ENCODE results near the gene GBGT1.

Gene GBGT1

GRCh38 chr9:133130685-133131244 lies 32.9 kb downstream of the GBGT1 start:
- no peaks in the 10 kb centered on the region for H3K27me3 ChIP-seq (ENCODE audit: insufficient read depth, low read length)
- H2AFZ ChIP-seq (ENCODE audit: low read depth, low read length): no peak overlapping the region
- H3K4me1 ChIP-seq (ENCODE audit: insufficient read depth, low read length): peaks cover 24% of the 10 kb centered on the region
- no peak overlapping the region for H3K4me3 ChIP-seq (ENCODE audit: low read length)
- H3K36me3 ChIP-seq (ENCODE audit: insufficient read depth, low read length): no peaks in the 10 kb centered on the region
- no peaks in the 10 kb centered on the region for H3K9me3 ChIP-seq (ENCODE audit: low read length)

- no peak overlapping the region for H3K4me3 ChIP-seq (ENCODE audit: low read length)
- no peaks in the 10 kb centered on the region for H3K27me3 ChIP-seq (ENCODE audit: insufficient read depth, low read length)
- no peaks in the 10 kb centered on the region for H3K36me3 ChIP-seq (ENCODE audit: insufficient read depth, low read length)
- peaks cover 22% of the 10 kb centered on the region for H3K4me1 ChIP-seq (ENCODE audit: insufficient read depth, low read length)
- no peaks in the 10 kb centered on the region for H3K9me3 ChIP-seq (ENCODE audit: low read length)
- H2AFZ ChIP-seq (ENCODE audit: low read depth, low read length): no peak overlapping the region
Observed at GRCh38 chr9:133129001-133129795, 34.5 kb downstream of the GBGT1 start.

GRCh38 chr9:133128152-133128551 lies 35.6 kb downstream of the GBGT1 start:
- peaks cover 15% of the 10 kb centered on the region for H3K4me1 ChIP-seq (ENCODE audit: insufficient read depth, low read length)
- no peaks in the 10 kb centered on the region for H3K9me3 ChIP-seq (ENCODE audit: low read length)
- H3K36me3 ChIP-seq (ENCODE audit: insufficient read depth, low read length): no peaks in the 10 kb centered on the region
- no peak overlapping the region for H2AFZ ChIP-seq (ENCODE audit: low read depth, low read length)
- no peak overlapping the region for H3K4me3 ChIP-seq (ENCODE audit: low read length)
- H3K27me3 ChIP-seq (ENCODE audit: insufficient read depth, low read length): no peaks in the 10 kb centered on the region

- Histone ChIP-seq H2AFZ (ENCODE audit: low read depth, low read length) (no peak overlapping the region), H3K9me3 (ENCODE audit: low read length) (no peaks in the 10 kb centered on the region), H3K4me1 (ENCODE audit: insufficient read depth, low read length) (peaks cover 17% of the 10 kb centered on the region), H3K36me3 (ENCODE audit: insufficient read depth, low read length) (no peaks in the 10 kb centered on the region), H3K4me3 (ENCODE audit: low read length) (no peak overlapping the region), H3K27me3 (ENCODE audit: insufficient read depth, low read length) (no peaks in the 10 kb centered on the region)
Observed at GRCh38 chr9:133127340-133127981, 36.3 kb downstream of the GBGT1 start.

GRCh38 chr9:133126697-133127339 lies 36.9 kb downstream of the GBGT1 start:
- Histone ChIP-seq H3K9me3 (ENCODE audit: low read length) (no peaks in the 10 kb centered on the region), H3K27me3 (ENCODE audit: insufficient read depth, low read length) (no peaks in the 10 kb centered on the region), H2AFZ (ENCODE audit: low read depth, low read length) (no peak overlapping the region), H3K36me3 (ENCODE audit: insufficient read depth, low read length) (no peaks in the 10 kb centered on the region), H3K4me3 (ENCODE audit: low read length) (no peak overlapping the region), H3K4me1 (ENCODE audit: insufficient read depth, low read length) (peaks cover 13% of the 10 kb centered on the region)

- H3K36me3 ChIP-seq (ENCODE audit: insufficient read depth, low read length): no peaks in the 10 kb centered on the region
- no peaks in the 10 kb centered on the region for H3K27me3 ChIP-seq (ENCODE audit: insufficient read depth, low read length)
- H3K4me3 ChIP-seq (ENCODE audit: low read length): no peak overlapping the region
- H2AFZ ChIP-seq (ENCODE audit: low read depth, low read length): no peak overlapping the region
- no peaks in the 10 kb centered on the region for H3K9me3 ChIP-seq (ENCODE audit: low read length)
- peaks cover 16% of the 10 kb centered on the region for H3K4me1 ChIP-seq (ENCODE audit: insufficient read depth, low read length)
Observed at GRCh38 chr9:133125941-133126696, 37.6 kb downstream of the GBGT1 start.

GRCh38 chr9:133124907-133125275 lies 38.8 kb downstream of the GBGT1 start:
- H3K9me3 ChIP-seq (ENCODE audit: low read length): no peaks in the 10 kb centered on the region
- H3K4me3 ChIP-seq (ENCODE audit: low read length): no peak overlapping the region
- H3K4me1 ChIP-seq (ENCODE audit: insufficient read depth, low read length): peaks cover 24% of the 10 kb centered on the region
- no peak overlapping the region for H2AFZ ChIP-seq (ENCODE audit: low read depth, low read length)
- no peaks in the 10 kb centered on the region for H3K27me3 ChIP-seq (ENCODE audit: insufficient read depth, low read length)
- no peaks in the 10 kb centered on the region for H3K36me3 ChIP-seq (ENCODE audit: insufficient read depth, low read length)

- peaks cover 30% of the 10 kb centered on the region for H3K4me1 ChIP-seq (ENCODE audit: insufficient read depth, low read length)
Observed at GRCh38 chr9:133124123-133124906, 39.4 kb downstream of the GBGT1 start.

GRCh38 chr9:133122935-133123611 lies 40.6 kb downstream of the GBGT1 start:
- no peak overlapping the region for H3K4me3 ChIP-seq (ENCODE audit: low read length)
- H3K9me3 ChIP-seq (ENCODE audit: low read length): no peaks in the 10 kb centered on the region
- H3K36me3 ChIP-seq (ENCODE audit: insufficient read depth, low read length): no peaks in the 10 kb centered on the region
- no peaks in the 10 kb centered on the region for H3K27me3 ChIP-seq (ENCODE audit: insufficient read depth, low read length)
- H3K4me1 ChIP-seq (ENCODE audit: insufficient read depth, low read length): peaks cover 42% of the 10 kb centered on the region
- H2AFZ ChIP-seq (ENCODE audit: low read depth, low read length): no peak overlapping the region

More at GRCh38 chr9:133124123-133124906, 39.4 kb downstream of the GBGT1 start:
- no peaks in the 10 kb centered on the region for H3K27me3 ChIP-seq (ENCODE audit: insufficient read depth, low read length)
- no peaks in the 10 kb centered on the region for H3K36me3 ChIP-seq (ENCODE audit: insufficient read depth, low read length)
- no peak overlapping the region for H3K4me3 ChIP-seq (ENCODE audit: low read length)
- no peak overlapping the region for H2AFZ ChIP-seq (ENCODE audit: low read depth, low read length)
- H3K9me3 ChIP-seq (ENCODE audit: low read length): no peaks in the 10 kb centered on the region

GRCh38 chr9:133122605-133122934 lies 41.1 kb downstream of the GBGT1 start:
- Histone ChIP-seq H2AFZ (ENCODE audit: low read depth, low read length) (no peak overlapping the region), H3K27me3 (ENCODE audit: insufficient read depth, low read length) (no peaks in the 10 kb centered on the region), H3K9me3 (ENCODE audit: low read length) (no peaks in the 10 kb centered on the region), H3K4me3 (ENCODE audit: low read length) (no peak overlapping the region), H3K4me1 (ENCODE audit: insufficient read depth, low read length) (peaks cover 44% of the 10 kb centered on the region), H3K36me3 (ENCODE audit: insufficient read depth, low read length) (no peaks in the 10 kb centered on the region)

- no peaks in the 10 kb centered on the region for H3K36me3 ChIP-seq (ENCODE audit: insufficient read depth, low read length)
- H3K9me3 ChIP-seq (ENCODE audit: low read length): no peaks in the 10 kb centered on the region
- H2AFZ ChIP-seq (ENCODE audit: low read depth, low read length): no peak overlapping the region
Observed at GRCh38 chr9:133121915-133122550, 41.7 kb downstream of the GBGT1 start.

More at GRCh38 chr9:133121915-133122550, 41.7 kb downstream of the GBGT1 start:
- Histone ChIP-seq H3K27me3 (ENCODE audit: insufficient read depth, low read length) (no peaks in the 10 kb centered on the region), H3K4me1 (ENCODE audit: insufficient read depth, low read length) (peaks cover 44% of the 10 kb centered on the region), H3K4me3 (ENCODE audit: low read length) (no peak overlapping the region)

All from neuron (in vitro differentiated cells).